K562 (cell line): ENCODE measurements around the gene PSMD4. TPM values are rescaled to one million over a fixed set of nuclear protein-coding genes. Genes with fewer than 3 reads are reported as not detected.

Source experiments
- ARID3B ChIP-seq: fragments of 250-450 bp; sonication (Bioruptor Pico); IDR thresholded peaks from 2 replicates; pipeline ENCODE4 v1.4.0; 2020; ENCODE audit warnings: borderline replicate concordance
- E2F3 ChIP-seq: fragments of 250-450 bp; sonication (Bioruptor Pico); IDR thresholded peaks from 2 replicates; pipeline ENCODE4 v1.4.0; 2020; ENCODE audit warnings: mild to moderate bottlenecking
- ETS2 ChIP-seq: IDR thresholded peaks from 2 replicates; pipeline ENCODE4 v1.6.1; 2016; ENCODE audit warnings: borderline replicate concordance, missing genetic modification characterization, mild to moderate bottlenecking, moderate library complexity, missing compliant biosample characterization; ENCODE audit not compliant: poor library complexity, severe bottlenecking
- GABPB1 ChIP-seq: sonication (generic); formaldehyde crosslinking; IDR thresholded peaks from 2 replicates; pipeline ENCODE4 v1.8.0; 2022; ENCODE audit warnings: mild to moderate bottlenecking, missing genetic modification reagents
- HMBOX1 ChIP-seq: sonication (generic); IDR thresholded peaks from 2 replicates; pipeline ENCODE4 v1.6.1; 2016
- JUND ChIP-seq, 2 experiments: IDR thresholded peaks; 2 replicates in 1 of 2; 3 replicates in 1 of 2; pipeline ENCODE4 v1.6.1; 2011; ENCODE audit warnings: borderline replicate concordance in 2 of 2, low read depth in 2 of 2, low read length in 2 of 2, improper control_type of control experiment in 1 of 2, missing biosample characterization in 1 of 2, missing genetic modification characterization in 1 of 2, missing genetic modification reagents in 1 of 2
- L3MBTL2 ChIP-seq: fragments of 450-650 bp; IDR thresholded peaks from 2 replicates; pipeline ENCODE4 v1.6.1; 2016; ENCODE audit warnings: mild to moderate bottlenecking, moderate library complexity
- MAFK ChIP-seq: IDR thresholded peaks from 2 replicates; pipeline ENCODE4 v1.6.1; 2011; ENCODE audit warnings: low read length, improper control_type of control experiment
- RNF2 ChIP-seq: sonication (generic); IDR thresholded peaks from 2 replicates; pipeline ENCODE4 v1.6.1; 2016
- SP2 ChIP-seq: IDR thresholded peaks from 2 replicates; pipeline ENCODE4 v1.6.1; 2011; ENCODE audit warnings: mild to moderate bottlenecking, low read depth, low read length, moderate library complexity; ENCODE audit not compliant: poor library complexity, severe bottlenecking; ENCODE audit errors: extremely low read depth
- TRIM28 ChIP-seq: fragments of 450-650 bp; IDR thresholded peaks from 2 replicates; pipeline ENCODE4 v1.6.1; 2017
- U2AF2 ChIP-seq: fragments of 200-400 bp; formaldehyde crosslinking; optimal IDR thresholded peaks from 2 replicates; pipeline ENCODE3; 2017; ENCODE audit warnings: low read depth, mild to moderate bottlenecking, low read length
- ZNF184 ChIP-seq: sonication (generic); formaldehyde crosslinking; IDR thresholded peaks from 2 replicates; pipeline ENCODE4 v1.5.0; 2020; ENCODE audit warnings: missing genetic modification reagents
- ZNF318 ChIP-seq, 2 experiments: fragments of 450-650 bp; IDR thresholded peaks; 2 replicates each; pipeline ENCODE4 v1.6.1; 2016; ENCODE audit warnings: mild to moderate bottlenecking in 2 of 2, borderline replicate concordance in 1 of 2, low read depth in 1 of 2, moderate library complexity in 1 of 2
- ZNF551 ChIP-seq: fragments of 250-450 bp; sonication (Bioruptor Pico); IDR thresholded peaks from 2 replicates; pipeline ENCODE4 v1.5.0; 2021; ENCODE audit warnings: mild to moderate bottlenecking, moderate library complexity
- ZNF584 ChIP-seq: fragments of 200-800 bp; sonication (Bioruptor generic); IDR thresholded peaks from 2 replicates; pipeline ENCODE4 v1.6.1; 2016; ENCODE audit warnings: low read depth, mild to moderate bottlenecking, missing genetic modification characterization, missing compliant biosample characterization
- ZNF586 ChIP-seq: fragments of 450-650 bp; formaldehyde crosslinking; conservative IDR thresholded peaks from 2 replicates; pipeline ENCODE4 v1.4.0; 2020; ENCODE audit warnings: mild to moderate bottlenecking, moderate library complexity
- polyA plus RNA-seq, 8 experiments: library from polyadenylated mRNA; depleted of rRNA in 4 of 8; stranded (reverse) in 5 of 8; unstranded in 3 of 8; fragments of >200 nt; fragmentation: Nextera tagmentation in 2 of 8; fragmentation: Illumina TruSeq in 1 of 8; extraction: Ambion mirVana in 2 of 8; extraction: Trizol in 1 of 8; gene quantifications; 2 replicates each; pipeline versions ENCODE4 v1.2.1 to v1.2.3, GENCODE V29; 2011 to 2014; ENCODE audit warnings: inconsistent platforms in 1 of 8, missing spikeins in 1 of 8
- total RNA-seq, 7 experiments: library from RNA; depleted of rRNA in 6 of 7; stranded (reverse); fragments of >200 nt in 6 of 7; fragmentation: Illumina TruSeq in 2 of 7; extraction: Trizol in 2 of 7; gene quantifications; 2 replicates each; pipeline versions ENCODE4 v1.2.1 to v1.2.3, GENCODE V29; 2011 to 2021; ENCODE audit warnings: low replicate concordance in 1 of 7

PSMD4 gene
- total and polyA plus RNA-seq, 9 of the 15 experiments (the other 6 are each of a cell fraction or from before 2014, with no cell fraction given) = 194 to 353 (median 295) TPM

GRCh38 chr1:151281225-151281968 lies 26.9 kb downstream of the PSMD4 start (continued):
- TF ChIP-seq ZNF318 (IDR thresholded peaks at IDR 0.05; ENCODE audit: borderline replicate concordance in 1 of 2, low read depth in 1 of 2) (peak in 1 of 2 experiments; percentile 76; a peak in 2 of 4 replicates), MAFK (peak; percentile 11; the same call in 1 of the 2 replicates), E2F3 (CRISPR knock-in tag) (peak; percentile 97), GABPB1 (CRISPR knock-in tag) (peak; percentile 96), SP2 (no peak), JUND (IDR thresholded peaks at IDR 0.05; ENCODE audit: borderline replicate concordance, low read depth, low read length) (peak; percentile 79), JUND (tag; IDR thresholded peaks at IDR 0.05; ENCODE audit: borderline replicate concordance, low read depth, low read length) (peak; percentile 98), ZNF584 (CRISPR knock-in tag) (no peak), U2AF2 (no peak), L3MBTL2 (peak; percentile 94), ARID3B (CRISPR knock-in tag) (no peak), HMBOX1 (no peak), TRIM28 (peak; percentile 17; the same call in 1 of the 2 replicates), ZNF586 (CRISPR knock-in tag) (no peak), RNF2 (peak; percentile 90), ZNF551 (CRISPR knock-in tag) (no peak), ZNF184 (CRISPR knock-in tag) (no peak), ETS2 (tag) (no peak)
